Endothelial cell (in vitro differentiated cells): Measurements from ENCODE around the gene RNF141. TPM values are rescaled to one million over a fixed set of nuclear protein-coding genes. Genes with fewer than 3 reads are reported as not detected.

Experiments used
- DNase-seq: peaks from one replicate; pipeline ENCODE4 v3.0.0; 2021; ENCODE audit warnings: low spot score
- H3K27ac Mint-ChIP-seq: one replicate; pipeline ENCODE4 v1.8.0; 2021; ENCODE audit warnings: mixed read lengths, inconsistent platforms; ENCODE audit not compliant: unreplicated experiment
- H3K27me3 Mint-ChIP-seq: one replicate; pipeline ENCODE4 v1.8.0; 2021; ENCODE audit warnings: mild to moderate bottlenecking, moderate library complexity, mixed read lengths, inconsistent platforms; ENCODE audit not compliant: unreplicated experiment
- H3K36me3 Mint-ChIP-seq: one replicate; pipeline ENCODE4 v1.8.0; 2021; ENCODE audit warnings: mild to moderate bottlenecking, low read depth, mixed read lengths, inconsistent platforms; ENCODE audit not compliant: unreplicated experiment
- H3K4me1 Mint-ChIP-seq: one replicate; pipeline ENCODE4 v1.8.0; 2021; ENCODE audit warnings: mild to moderate bottlenecking, mixed read lengths, inconsistent platforms; ENCODE audit not compliant: unreplicated experiment
- H3K4me3 Mint-ChIP-seq: one replicate; pipeline ENCODE4 v1.8.0; 2021; ENCODE audit warnings: mild to moderate bottlenecking, mixed read lengths, inconsistent platforms; ENCODE audit not compliant: unreplicated experiment
- H3K9me3 Mint-ChIP-seq: one replicate; pipeline ENCODE4 v1.8.0; 2021; ENCODE audit warnings: mixed read lengths, inconsistent platforms; ENCODE audit not compliant: unreplicated experiment
- CTCF ChIP-seq: fragments of 200-600 bp; sonication (generic); IDR thresholded peaks from one replicate; pipeline ENCODE4 v1.5.0; 2021; ENCODE audit warnings: antibody characterized with exemption; ENCODE audit not compliant: unreplicated experiment
- total RNA-seq: library from RNA; stranded (reverse); fragmentation: NEBNext Ultra II Directional; extraction: Animal tissue kit (Norgen Biotek cat#: 25700); gene quantifications from one replicate; pipeline ENCODE4 v1.2.1, GENCODE V29; 2021; ENCODE audit not compliant: unreplicated experiment

RNF141 gene
- total RNA-seq, 1 donor from 2014 or later, result 32.8 TPM

- H3K9me3 Mint-ChIP-seq, result no peaks in the 10 kb centered on the region
- DNase-seq, result no peak
- H3K4me1 Mint-ChIP-seq, result peaks cover 39% of the 10 kb centered on the region
- H3K27ac Mint-ChIP-seq, result no peak overlapping the region
- H3K27me3 Mint-ChIP-seq, result no peaks in the 10 kb centered on the region
- TF ChIP-seq CTCF, result no peak
- H3K4me3 Mint-ChIP-seq, result no peak overlapping the region
- H3K36me3 Mint-ChIP-seq, result peaks cover 6% of the 10 kb centered on the region
Measured at GRCh38 chr11:10587388-10587787, 46.4 kb upstream of the RNF141 start.

GRCh38 chr11:10584071-10584501 is 43.1 kb upstream of the RNF141 start:
- Mint-ChIP-seq H3K4me1 (peaks cover 44% of the 10 kb centered on the region), H3K27me3 (peaks cover 3% of the 10 kb centered on the region), H3K36me3 (peaks cover 16% of the 10 kb centered on the region), H3K4me3 (no peak overlapping the region), H3K27ac (no peak overlapping the region), H3K9me3 (no peaks in the 10 kb centered on the region)
- no peak for TF ChIP-seq CTCF
- no peak for DNase-seq

- no peak for TF ChIP-seq CTCF
- Mint-ChIP-seq H3K4me1 (peaks cover 49% of the 10 kb centered on the region), H3K27me3 (peaks cover 3% of the 10 kb centered on the region), H3K4me3 (no peak overlapping the region), H3K36me3 (peaks cover 16% of the 10 kb centered on the region), H3K27ac (peak overlapping the region; percentile 86), H3K9me3 (no peaks in the 10 kb centered on the region)
- DNase-seq, result no peak
Measured at GRCh38 chr11:10581481-10582019, 40.6 kb upstream of the RNF141 start.

- peaks cover 49% of the 10 kb centered on the region for H3K4me1 Mint-ChIP-seq
- H3K27ac Mint-ChIP-seq, result peak overlapping the region; percentile 86
- no peak for TF ChIP-seq CTCF
- peaks cover 16% of the 10 kb centered on the region for H3K36me3 Mint-ChIP-seq
- peaks cover 3% of the 10 kb centered on the region for H3K27me3 Mint-ChIP-seq
- H3K9me3 Mint-ChIP-seq, result no peaks in the 10 kb centered on the region
- no peak for DNase-seq
- H3K4me3 Mint-ChIP-seq, result peak overlapping the region; percentile 56
Measured at GRCh38 chr11:10580623-10581022, 39.6 kb upstream of the RNF141 start.

GRCh38 chr11:10579700-10580099 is 38.7 kb upstream of the RNF141 start:
- Mint-ChIP-seq H3K9me3 (no peaks in the 10 kb centered on the region), H3K4me1 (peaks cover 51% of the 10 kb centered on the region), H3K27ac (peak overlapping the region; percentile 48), H3K36me3 (peaks cover 16% of the 10 kb centered on the region), H3K4me3 (no peak overlapping the region), H3K27me3 (peaks cover 3% of the 10 kb centered on the region)
- DNase-seq, result no peak
- no peak for TF ChIP-seq CTCF
